Liver (tissue), 3 donors: Measurements from ENCODE around the gene IL17RE.

Experiments used
- ATF3 ChIP-seq: IDR thresholded peaks from 2 replicates; pipeline ENCODE4 v1.6.1; 2016; ENCODE audit warnings: antibody characterized with exemption
- CTCF ChIP-seq: fragments of 150-350 bp; IDR thresholded peaks from 2 replicates; pipeline ENCODE4 v1.5.1; 2017; ENCODE audit warnings: improper control_type of control experiment, low read depth, low read length; ENCODE audit not compliant: missing input control
- FOXA1 ChIP-seq: IDR thresholded peaks from 2 replicates; pipeline ENCODE4 v1.6.1; 2016; ENCODE audit warnings: antibody characterized with exemption
- GABPA ChIP-seq, 2 donors: IDR thresholded peaks in 1 of 2; conservative IDR thresholded peaks in 1 of 2; 2 replicates each; pipeline ENCODE4 v1.6.1; 2016; ENCODE audit warnings: antibody characterized with exemption in 2 of 2, mild to moderate bottlenecking in 1 of 2, moderate library complexity in 1 of 2
- MAX ChIP-seq: IDR thresholded peaks from 2 replicates; pipeline ENCODE4 v1.6.1; 2016; ENCODE audit warnings: antibody characterized with exemption
- SP1 ChIP-seq: IDR thresholded peaks from 2 replicates; pipeline ENCODE4 v1.6.1; 2018; ENCODE audit warnings: antibody characterized with exemption, mild to moderate bottlenecking
- TAF1 ChIP-seq: conservative IDR thresholded peaks from 2 replicates; pipeline ENCODE4 v1.6.1; 2016; ENCODE audit warnings: antibody characterized with exemption, mild to moderate bottlenecking
- ZBTB33 ChIP-seq: IDR thresholded peaks from 2 replicates; pipeline ENCODE4 v1.6.1; 2016; ENCODE audit warnings: antibody characterized with exemption
- donor health status: healthy.
- donor health status: healthy.

- TF ChIP-seq CTCF (no peak), FOXA1 (no peak), MAX (no peak), ATF3 (no peak), GABPA (IDR thresholded peaks at IDR 0.05 in 1 of 2, conservative IDR thresholded peaks at IDR 0.05 in 1 of 2) (no peak), ZBTB33 (no peak), SP1 (no peak), TAF1 (no peak)
These were observed 32.3 kb downstream of the IL17RE start for GRCh38 chr3:9934993-9935392.
